ENCODE data around the gene CHRD. TPM values are rescaled to one million over a fixed set of nuclear protein-coding genes. Genes with fewer than 3 reads are reported as not detected.

The CHRD gene
- total RNA-seq, 2 experiments from 2014 or later: not detected

DNA sequence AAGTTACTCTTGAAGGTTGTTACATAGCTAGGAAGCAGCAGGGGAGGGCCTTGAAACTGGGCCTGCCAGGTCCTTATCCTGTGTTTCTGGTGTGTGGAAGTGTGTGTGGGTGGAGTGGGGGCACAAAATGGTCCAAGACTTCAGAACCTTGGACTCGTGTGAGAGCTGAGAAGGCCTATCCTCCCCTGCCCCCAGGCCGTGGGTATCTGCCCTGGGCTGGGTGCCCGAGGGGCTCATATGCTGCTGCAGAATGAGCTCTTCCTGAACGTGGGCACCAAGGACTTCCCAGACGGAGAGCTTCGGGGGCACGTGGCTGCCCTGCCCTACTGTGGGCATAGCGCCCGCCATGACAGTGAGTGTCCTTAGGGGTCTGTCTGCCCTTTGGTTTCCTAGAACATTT lies 4.5 kb downstream of the CHRD start:
- ChIA-PET POLR2A (no interaction called here), CTCF (interaction anchor here (1.2 to 2.7 kb wide), 3 partner anchors 12 to 130 kb away, joined by 3 to 14 read pairs (median 3); no protein-coding TSS in a partner anchor)
- no peak overlapping the region for H3K4me3 Mint-ChIP-seq
- TF ChIP-seq, protein P1, sequence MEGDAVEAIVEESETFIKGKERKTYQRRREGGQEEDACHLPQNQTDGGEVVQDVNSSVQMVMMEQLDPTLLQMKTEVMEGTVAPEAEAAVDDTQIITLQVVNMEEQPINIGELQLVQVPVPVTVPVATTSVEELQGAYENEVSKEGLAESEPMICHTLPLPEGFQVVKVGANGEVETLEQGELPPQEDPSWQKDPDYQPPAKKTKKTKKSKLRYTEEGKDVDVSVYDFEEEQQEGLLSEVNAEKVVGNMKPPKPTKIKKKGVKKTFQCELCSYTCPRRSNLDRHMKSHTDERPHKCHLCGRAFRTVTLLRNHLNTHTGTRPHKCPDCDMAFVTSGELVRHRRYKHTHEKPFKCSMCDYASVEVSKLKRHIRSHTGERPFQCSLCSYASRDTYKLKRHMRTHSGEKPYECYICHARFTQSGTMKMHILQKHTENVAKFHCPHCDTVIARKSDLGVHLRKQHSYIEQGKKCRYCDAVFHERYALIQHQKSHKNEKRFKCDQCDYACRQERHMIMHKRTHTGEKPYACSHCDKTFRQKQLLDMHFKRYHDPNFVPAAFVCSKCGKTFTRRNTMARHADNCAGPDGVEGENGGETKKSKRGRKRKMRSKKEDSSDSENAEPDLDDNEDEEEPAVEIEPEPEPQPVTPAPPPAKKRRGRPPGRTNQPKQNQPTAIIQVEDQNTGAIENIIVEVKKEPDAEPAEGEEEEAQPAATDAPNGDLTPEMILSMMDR (IDR thresholded peaks at IDR 0.05): no peak
- H3K4me1 Mint-ChIP-seq (ENCODE audit: low read depth): peaks cover 3% of the 10 kb centered on the region
- H3K9me3 Mint-ChIP-seq: no peaks in the 10 kb centered on the region
- H3K27ac Mint-ChIP-seq: no peak overlapping the region
- H3K27me3 Mint-ChIP-seq: peaks cover 32% of the 10 kb centered on the region
- ATAC-seq: no peak
- intact Hi-C loops (cut with micrococcal nuclease): no loop called here
- no peaks in the 10 kb centered on the region for H3K36me3 Mint-ChIP-seq (ENCODE audit: low read depth)
- no peak for DNase-seq

DNA sequence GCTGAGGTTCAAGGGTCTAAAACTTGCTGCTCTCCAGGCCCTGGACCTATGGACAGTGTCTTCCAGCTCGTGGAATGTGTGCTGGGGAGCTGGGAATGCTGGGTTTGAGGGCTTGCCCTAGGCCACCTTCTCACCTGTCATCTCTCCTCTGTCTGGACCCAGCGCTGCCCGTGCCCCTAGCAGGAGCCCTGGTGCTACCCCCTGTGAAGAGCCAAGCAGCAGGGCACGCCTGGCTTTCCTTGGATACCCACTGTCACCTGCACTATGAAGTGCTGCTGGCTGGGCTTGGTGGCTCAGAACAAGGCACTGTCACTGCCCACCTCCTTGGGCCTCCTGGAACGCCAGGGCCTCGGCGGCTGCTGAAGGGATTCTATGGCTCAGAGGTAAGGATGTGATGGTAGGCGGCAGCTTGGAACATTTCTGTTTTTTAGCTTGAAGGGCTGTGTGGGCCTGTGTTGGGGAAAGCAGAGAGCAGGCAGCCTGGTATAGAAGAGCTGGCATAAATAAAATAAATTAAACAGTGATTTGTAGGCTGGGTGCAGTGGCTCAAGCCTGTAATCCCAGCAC lies 5.1 kb downstream of the CHRD start:
- no peaks in the 10 kb centered on the region for H3K9me3 Mint-ChIP-seq
- H3K27ac Mint-ChIP-seq: no peak overlapping the region
- ChIA-PET CTCF (interaction anchor here (1.2 to 2.7 kb wide), 3 partner anchors 13 to 129 kb away, joined by 3 to 14 read pairs (median 3); no protein-coding TSS in a partner anchor), POLR2A (no interaction called here)
- peaks cover 3% of the 10 kb centered on the region for H3K4me1 Mint-ChIP-seq (ENCODE audit: low read depth)
- H3K27me3 Mint-ChIP-seq: peaks cover 31% of the 10 kb centered on the region
- TF ChIP-seq, protein P1 (IDR thresholded peaks at IDR 0.05): no peak
- H3K4me3 Mint-ChIP-seq: no peak overlapping the region
- intact Hi-C loops (cut with micrococcal nuclease): no loop called here
- DNase-seq (no peak), ATAC-seq (no peak)
- H3K36me3 Mint-ChIP-seq (ENCODE audit: low read depth): no peaks in the 10 kb centered on the region

DNA sequence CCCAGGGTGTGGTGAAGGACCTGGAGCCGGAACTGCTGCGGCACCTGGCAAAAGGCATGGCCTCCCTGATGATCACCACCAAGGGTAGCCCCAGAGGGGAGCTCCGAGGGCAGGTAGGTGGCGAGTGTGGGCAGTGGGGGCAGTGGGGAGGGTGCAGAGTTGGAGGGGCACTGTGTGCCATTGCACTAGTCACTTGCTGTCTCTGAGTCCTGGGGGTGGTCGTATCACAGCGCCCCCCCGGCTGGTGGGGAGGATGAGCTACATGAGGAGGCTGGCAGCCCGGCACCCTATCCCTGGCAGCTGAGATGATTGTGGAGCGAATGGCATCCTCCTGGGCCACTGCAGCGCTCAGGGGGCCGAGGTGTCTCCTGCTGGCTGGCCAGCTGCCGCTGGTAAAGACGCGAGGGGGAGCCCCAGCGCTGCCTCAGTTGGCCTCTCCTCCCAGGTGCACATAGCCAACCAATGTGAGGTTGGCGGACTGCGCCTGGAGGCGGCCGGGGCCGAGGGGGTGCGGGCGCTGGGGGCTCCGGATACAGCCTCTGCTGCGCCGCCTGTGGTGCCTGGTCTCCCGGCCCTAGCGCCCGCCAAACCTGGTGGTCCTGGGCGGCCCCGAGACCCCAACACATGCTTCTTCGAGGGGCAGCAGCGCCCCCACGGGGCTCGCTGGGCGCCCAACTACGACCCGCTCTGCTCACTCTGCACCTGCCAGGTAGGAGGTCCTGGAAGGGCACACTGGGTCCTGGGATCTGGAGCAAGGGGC lies 6.4 kb downstream of the CHRD start:
- CTCF ChIA-PET: interaction anchor here (2.7 kb wide), 1 partner anchor 14 kb away, joined by 14 read pairs; no protein-coding TSS in a partner anchor
- TF ChIP-seq, protein P1 (IDR thresholded peaks at IDR 0.05): no peak
- Mint-ChIP-seq H3K9me3 (no peaks in the 10 kb centered on the region), H3K27me3 (peaks cover 26% of the 10 kb centered on the region), H3K27ac (no peak overlapping the region), H3K4me1 (ENCODE audit: low read depth) (no peaks in the 10 kb centered on the region), H3K36me3 (ENCODE audit: low read depth) (no peaks in the 10 kb centered on the region), H3K4me3 (no peak overlapping the region)
- POLR2A ChIA-PET: no interaction called here
- ATAC-seq: no peak
- DNase-seq: no peak
- intact Hi-C loops (cut with micrococcal nuclease): no loop called here

DNA sequence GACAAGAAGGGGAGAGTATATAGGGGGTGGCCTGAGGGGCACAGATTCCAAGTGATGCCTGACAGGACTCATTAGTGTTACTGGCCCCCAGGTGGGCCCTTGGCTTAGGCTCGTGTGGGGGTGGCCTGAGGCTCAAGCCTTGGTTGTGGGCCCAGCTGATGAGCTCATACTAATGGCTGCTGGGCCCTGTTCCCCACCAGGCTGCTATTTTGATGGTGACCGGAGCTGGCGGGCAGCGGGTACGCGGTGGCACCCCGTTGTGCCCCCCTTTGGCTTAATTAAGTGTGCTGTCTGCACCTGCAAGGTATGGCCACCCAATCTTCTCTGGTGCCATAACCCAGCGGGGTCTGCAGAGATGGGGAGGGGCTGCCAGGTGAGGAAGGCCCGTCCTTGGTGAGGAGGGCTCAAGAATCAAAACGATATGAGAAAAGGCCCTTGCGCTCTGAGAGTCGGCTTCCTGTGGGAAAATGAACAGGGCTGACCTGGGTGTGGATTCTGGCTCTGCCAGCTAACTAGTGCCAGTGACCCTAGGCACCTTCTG lies 7.4 kb downstream of the CHRD start:
- ChIA-PET CTCF (no interaction called here), POLR2A (no interaction called here)
- intact Hi-C loops (cut with micrococcal nuclease): no loop called here
- Mint-ChIP-seq H3K4me3 (no peak overlapping the region), H3K36me3 (ENCODE audit: low read depth) (no peaks in the 10 kb centered on the region), H3K9me3 (no peaks in the 10 kb centered on the region), H3K27me3 (peaks cover 16% of the 10 kb centered on the region), H3K27ac (no peak overlapping the region), H3K4me1 (ENCODE audit: low read depth) (no peaks in the 10 kb centered on the region)
- DNase-seq: no peak
- TF ChIP-seq, protein P1 (IDR thresholded peaks at IDR 0.05): no peak
- ATAC-seq: no peak
